HG03521 (cell line): ENCODE results near the gene TRIM66.
"Not testable (repeated sequence)": the region's sequence is repeated elsewhere in the genome, so short reads cannot be mapped to it uniquely, and the experiment has no call there.

Experiments used
- ATAC-seq: cut with Tn5 transposase; IDR thresholded peaks from one replicate; pipeline ENCODE4 v1.9.1; 2021; ENCODE audit warnings: mild to moderate bottlenecking, moderate library complexity; ENCODE audit not compliant: unreplicated experiment

Gene TRIM66

DNA sequence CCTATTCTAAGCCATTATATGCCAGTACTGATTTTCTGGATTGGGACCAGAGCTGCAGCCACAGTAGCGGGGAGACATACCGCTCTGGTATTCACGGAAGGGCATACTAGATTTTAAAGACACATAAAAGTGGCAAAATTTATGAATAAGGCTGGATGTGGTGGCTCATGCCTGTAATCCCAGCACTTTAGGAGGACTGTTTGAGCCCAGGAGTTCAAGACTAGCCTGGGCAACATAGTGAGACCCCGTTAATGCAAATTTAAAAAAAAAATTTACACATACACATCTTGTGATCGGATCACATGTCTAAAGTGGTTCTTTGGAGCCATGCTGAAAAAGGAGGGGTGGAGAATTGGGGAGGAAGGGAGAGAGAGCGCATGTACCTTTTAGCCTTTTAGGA, 9.1 kb upstream of the TRIM66 start:
- no peak for ATAC-seq

GRCh38 chr11:8690374-8691342, 8.2 kb upstream of the TRIM66 start:
- no peak for ATAC-seq

DNA sequence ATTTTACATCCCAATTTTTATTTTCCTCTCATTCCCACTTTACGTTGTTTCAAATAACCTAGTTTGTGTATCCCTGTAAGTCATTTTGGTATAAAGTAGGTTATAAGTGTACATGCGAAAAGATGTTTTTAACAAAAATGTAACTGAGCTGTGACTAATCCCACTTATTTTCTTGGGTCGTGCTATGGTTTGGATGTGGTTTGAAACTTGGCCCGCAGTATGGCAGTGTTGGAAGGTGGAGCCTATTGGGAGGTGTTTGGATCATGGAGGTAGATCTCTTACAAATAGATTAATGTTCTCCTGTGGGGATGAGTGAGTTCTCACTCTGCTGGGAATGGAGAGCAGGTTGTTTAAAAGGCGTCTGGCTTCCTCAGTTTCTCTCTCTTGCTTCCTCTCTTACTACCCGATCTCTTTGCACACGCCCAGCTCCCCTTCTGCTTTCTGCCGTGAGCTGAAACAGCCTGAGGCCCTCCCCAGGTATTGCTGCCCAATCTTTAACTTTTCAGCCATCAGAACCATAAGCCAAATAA, 7.3 kb upstream of the TRIM66 start:
- ATAC-seq, result no peak

DNA sequence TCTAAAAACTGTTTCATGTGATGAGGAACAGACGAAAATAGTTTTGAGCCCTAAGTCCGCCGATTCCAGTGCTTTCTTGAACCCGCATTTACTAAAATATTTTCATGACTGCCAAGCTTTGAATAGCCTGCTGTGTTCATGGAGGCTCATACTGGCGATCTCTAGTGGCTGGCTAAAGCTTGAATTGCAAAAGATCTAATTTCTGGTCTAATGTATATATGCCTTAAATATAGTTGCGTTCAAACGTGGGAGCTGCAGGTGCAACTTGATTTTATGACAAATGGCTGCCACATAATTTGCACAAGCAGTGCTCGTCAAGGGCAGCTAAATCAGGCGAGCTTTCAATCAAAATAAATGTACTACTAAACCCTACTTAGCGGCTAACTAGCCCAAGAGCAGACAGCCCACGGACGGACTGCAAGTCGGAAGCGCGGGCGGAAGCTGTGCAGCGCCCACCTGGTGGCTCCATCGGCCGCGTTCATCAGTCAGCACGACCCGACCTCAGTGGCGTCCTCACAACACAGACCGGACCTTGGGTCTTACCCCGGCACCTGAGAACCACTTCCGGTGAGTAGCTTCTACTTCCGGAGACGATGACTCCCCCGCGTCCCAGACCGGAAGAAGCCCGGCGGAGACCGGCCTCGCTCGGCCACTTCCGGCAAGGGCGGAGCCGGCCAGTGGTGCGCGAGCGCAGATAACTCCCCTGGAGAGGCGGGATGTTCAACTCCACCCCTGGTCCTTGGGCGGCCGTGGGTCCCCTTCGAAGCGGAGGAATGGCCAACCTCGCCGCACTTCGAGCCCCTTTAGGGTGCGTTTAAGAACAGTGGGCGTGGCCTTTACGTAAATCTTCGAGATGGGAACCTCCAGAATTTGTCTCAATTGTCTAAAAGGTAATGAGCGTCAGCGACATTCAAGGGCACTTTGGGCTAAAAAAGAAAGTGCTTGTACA, 6.2 kb upstream of the TRIM66 start:
- ATAC-seq, result peak; percentile 94

DNA sequence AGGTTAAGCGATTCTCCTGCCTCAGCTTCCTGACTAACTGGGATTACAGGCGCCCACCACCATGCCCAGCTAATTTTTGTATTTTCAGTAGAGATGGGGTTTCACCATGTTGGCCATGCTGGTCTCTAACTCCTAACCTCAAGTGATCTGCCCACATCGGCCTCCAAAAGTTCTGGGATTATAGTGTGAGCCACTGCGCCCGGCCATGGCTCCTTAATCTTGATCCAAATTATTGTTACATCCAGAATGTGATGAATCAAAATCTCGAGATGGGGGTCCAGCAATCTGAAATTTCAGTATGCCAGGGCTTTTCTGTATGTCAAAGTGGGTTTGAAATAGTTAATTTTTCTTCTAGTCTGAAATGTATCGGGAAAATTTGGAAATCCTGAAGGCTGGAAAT, 3.9 kb upstream of the TRIM66 start:
- no peak for ATAC-seq

DNA sequence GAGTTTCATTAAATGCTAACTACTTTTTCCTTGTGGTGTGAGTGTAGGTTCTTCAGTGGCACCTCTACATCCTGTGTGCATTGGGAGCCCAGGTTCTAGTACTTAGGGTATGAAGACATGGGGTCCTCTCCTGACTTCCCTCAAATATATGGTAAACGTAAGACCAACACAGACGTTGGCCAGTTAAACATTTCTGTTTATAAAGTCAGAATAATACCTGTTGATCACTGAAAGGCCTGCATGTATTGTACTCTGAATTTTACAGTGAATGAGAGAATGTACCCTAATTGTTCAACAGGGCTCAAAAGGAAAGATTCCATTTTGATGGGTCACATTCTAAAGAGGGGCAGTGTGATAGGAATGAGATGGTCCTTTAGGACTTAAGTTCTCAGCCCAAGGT, 3.4 kb upstream of the TRIM66 start:
- ATAC-seq, result no peak

GRCh38 chr11:8685306-8685705, 2.8 kb upstream of the TRIM66 start:
- ATAC-seq, result no peak

DNA sequence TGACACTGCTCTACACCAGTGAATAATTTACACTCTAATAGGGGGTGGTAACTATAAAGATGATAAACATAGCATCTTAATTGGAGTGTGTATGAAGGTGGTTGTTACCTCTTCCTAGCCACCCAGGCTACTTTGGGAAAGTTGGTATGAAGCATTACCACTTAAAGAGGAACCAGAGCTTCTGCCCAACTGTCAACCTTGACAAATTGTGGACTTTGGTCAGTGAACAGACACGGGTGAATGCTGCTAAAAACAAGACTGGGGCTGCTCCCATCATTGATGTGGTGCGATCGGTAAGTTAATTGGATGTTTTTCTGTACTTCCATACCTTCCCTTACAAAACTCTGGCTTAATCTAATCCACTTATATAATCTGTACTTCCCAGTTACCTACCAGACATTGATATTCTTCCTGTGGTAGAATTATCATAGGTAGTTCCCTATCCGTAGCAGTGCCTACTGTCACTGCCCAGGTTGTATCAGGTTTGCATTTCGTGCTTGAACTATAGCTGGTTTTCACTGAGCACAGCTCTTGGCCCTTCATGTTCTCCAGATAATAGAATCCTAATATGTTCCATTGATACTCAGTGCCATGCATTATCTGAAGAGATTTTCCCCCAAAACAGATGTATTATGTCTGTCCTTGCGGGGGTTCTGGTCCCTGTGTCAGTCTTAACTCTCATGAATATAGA, 2.3 kb upstream of the TRIM66 start:
- ATAC-seq, result no peak

DNA sequence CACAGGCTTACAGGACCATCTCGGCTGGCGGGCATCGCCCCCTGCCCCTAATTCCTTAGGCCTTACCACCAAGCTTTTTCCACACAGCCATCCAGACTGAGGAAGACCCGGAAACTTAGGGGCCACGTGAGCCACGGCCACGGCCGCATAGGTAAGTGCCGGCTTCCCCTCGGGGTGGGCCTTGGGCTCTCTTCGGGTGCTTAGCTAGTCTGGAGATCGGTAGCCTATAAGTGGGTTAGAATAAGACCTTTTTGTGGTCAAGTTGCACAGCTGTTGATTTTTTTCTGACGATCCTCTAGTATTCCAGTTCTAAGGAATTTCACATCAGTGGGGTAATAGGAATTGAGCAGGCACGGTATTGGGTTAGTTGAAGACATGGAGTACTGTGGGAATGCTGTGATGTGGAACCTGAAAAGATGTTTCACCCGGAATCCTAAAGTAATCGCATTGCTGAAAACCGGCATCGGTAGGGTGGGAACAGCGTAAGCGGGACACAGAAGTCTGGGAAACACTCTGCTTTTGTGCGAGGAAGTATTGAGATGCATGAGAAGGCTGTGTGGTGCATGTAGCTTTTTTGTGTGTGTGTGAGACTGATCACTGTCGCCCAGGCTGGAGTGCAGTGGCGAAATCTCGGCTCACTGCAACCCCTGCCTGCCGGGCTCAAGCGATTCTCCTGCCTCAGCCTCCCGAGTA, 796 bp upstream of the TRIM66 start:
- ATAC-seq, result no peak

DNA sequence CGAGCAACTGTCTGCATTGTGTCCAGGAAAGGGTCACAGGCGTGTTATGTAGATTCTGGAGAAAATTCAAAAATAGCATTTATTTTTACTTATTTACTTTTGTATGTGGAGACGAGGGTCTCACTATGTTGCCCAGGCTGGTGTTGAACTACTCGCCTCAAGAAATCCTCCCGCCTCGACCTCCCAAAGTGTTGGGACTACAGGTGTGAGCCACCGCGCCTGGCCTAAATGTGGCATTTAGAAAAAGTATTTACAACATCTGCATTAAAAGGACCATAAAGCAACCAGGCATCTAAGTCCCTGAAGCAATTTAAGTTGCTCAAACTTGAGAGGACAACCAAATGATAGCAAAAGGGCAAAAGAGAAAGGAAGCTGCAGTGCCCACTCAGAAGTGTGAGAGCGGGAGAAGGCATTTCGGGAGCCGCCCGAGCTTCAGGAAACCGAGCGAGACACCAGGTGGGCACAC, 595 bp downstream of the TRIM66 start:
- no peak for ATAC-seq

DNA sequence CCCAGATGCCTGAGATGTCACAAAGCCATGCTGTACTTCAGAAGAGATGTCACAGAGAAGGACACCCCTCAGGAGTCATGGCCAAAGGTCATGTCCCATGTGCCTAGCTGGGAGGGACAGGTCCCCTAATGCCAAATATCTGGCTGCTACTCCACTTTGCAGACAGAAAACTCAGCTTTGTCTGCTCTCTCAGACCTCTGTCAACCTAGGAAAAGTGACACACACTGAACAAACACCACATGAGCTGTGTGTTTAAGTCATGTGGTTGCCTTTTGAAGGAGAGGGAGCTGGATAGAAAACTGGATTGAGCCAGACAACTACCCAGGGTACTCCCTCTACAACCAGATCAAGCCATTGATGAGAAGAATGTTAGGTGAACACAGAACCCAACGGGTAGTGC, 3.5 kb downstream of the TRIM66 start:
- ATAC-seq, result no peak

DNA sequence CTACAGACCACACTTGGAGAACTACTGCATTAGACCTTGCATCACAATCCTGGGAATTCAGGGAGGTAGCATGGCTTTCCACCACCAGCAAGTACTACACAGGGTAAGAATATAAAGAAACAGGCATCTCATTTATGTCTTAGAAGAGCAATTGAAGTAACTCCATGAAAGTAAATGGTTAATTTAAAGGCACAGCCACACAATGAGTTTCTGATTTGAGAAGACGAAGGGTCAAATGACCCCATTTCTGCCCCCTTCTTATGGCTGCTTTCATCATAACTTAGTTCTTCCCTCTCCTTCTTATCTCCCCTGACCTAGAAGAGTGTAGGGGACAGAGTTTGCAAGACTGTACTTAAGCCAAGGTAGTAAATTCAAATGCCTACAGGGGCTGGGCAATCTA, 6.0 kb downstream of the TRIM66 start:
- ATAC-seq, result no peak

GRCh38 chr11:8674859-8675258, 7.6 kb downstream of the TRIM66 start:
- ATAC-seq, result no peak

GRCh38 chr11:8672346-8672745, 10.1 kb downstream of the TRIM66 start:
- no peak for ATAC-seq

GRCh38 chr11:8671651-8672062, 10.8 kb downstream of the TRIM66 start:
- ATAC-seq, result no peak

- no peak for ATAC-seq
Measured at GRCh38 chr11:8671193-8671612, 11.3 kb downstream of the TRIM66 start.

- not testable (repeated sequence) for ATAC-seq
Measured at GRCh38 chr11:8670081-8670480, 12.4 kb downstream of the TRIM66 start.

- no peak for ATAC-seq
Measured at GRCh38 chr11:8665222-8665621, 17.2 kb downstream of the TRIM66 start.

DNA sequence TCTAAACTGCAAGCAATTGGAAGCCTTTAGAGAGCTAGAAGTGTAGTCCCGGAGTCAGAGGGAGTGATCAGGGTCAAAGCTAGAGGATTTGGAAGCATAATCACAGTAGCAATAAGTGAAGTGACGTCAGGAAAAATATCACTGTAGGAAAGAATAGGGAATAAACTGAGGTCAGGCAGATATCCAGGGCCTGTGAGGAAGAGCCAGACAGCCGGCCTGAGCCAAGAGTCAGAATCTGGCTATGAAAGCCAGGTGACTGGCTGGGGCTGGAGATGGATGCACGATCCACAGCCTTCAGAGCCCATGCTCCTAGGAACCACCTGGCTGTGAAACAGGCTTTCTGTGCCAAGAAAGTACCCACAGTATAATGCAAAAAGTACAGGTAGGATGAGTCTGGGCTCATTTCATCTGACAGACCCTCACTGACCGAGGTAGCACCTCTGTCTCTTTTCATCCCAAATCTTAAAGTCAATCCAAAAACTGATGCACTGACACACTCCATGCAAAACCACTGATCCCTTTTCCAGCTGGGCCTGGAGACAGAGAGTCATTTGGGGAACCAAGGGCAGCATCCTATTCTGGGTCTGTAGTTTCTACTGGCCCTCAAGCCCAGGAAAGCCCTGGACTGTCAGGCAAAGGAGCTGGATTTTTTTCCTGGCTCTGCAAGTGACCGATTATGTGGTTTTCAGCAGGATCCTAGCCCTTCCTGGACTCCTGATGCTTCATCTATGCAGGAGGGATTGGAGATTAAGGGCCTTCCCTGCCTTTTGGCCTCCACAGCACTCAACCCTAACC, 21.3 kb downstream of the TRIM66 start:
- ATAC-seq, result no peak
